RPMI7951 (cell line): ENCODE measurements around the gene FBLN1. TPM values are rescaled to one million over a fixed set of nuclear protein-coding genes. Genes with fewer than 3 reads are reported as not detected.
A peak's percentile ranks its signal among the peaks of the same experiment; 100 is the strongest.

Experiments used
- DNase-seq: peaks from one replicate; pipeline ENCODE4 v3.0.0-alpha.2; 2012; ENCODE audit warnings: low read depth
- total RNA-seq: library from RNA; depleted of rRNA; stranded (reverse); fragments of >200 nt; shearing (Covaris generic); gene quantifications from 2 replicates; pipeline ENCODE4 v1.2.3, GENCODE V29; 2014

FBLN1 gene
- total RNA-seq, 1 experiment from 2014 or later, result 1.7 TPM

DNA sequence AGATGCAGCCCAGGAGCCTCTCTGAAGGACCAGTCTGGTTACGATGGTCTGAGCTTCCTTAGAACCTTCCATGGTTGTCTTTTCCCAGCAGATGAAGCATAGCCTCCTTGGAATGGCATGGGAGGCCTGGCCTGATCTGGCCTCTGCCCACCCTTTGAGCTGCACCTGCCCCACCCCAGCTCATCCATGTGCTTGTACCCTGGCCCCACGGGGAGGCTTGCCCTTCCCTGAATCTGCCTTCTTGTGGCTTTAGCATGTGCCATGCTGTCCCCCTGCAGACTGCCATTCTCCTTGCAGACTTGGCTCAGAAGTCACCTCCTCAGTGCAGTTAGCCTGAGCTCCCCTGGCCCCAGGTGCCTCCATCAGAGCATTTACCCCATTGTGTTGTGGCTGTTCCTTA lies 62.5 kb downstream of the FBLN1 start:
- no peak for DNase-seq

GRCh38 chr22:45565973-45566372 lies 63.3 kb downstream of the FBLN1 start:
- no peak for DNase-seq

- no peak for DNase-seq
These were observed 65.5 kb downstream of the FBLN1 start for GRCh38 chr22:45568213-45568612.

GRCh38 chr22:45571089-45571488 lies 68.4 kb downstream of the FBLN1 start:
- no peak for DNase-seq

DNA sequence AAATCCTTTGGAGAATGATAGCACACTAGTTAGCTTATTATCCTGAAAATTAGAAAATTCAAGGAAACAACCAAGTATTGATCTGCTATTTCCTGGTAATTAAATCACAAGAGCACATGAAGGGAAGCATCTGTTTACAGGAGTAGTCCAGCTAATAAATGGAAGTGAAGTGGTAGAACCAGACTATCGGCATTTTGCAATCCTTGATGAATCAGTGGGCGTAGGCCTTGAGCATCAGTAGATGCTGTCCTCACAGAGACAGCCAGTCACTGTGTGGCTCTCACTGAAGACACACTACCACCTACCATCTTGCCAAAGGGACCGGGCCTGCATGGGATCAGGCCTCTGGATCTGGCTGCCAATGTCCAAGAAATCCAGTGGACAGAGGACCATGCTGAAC lies 69.8 kb downstream of the FBLN1 start:
- no peak for DNase-seq

DNA sequence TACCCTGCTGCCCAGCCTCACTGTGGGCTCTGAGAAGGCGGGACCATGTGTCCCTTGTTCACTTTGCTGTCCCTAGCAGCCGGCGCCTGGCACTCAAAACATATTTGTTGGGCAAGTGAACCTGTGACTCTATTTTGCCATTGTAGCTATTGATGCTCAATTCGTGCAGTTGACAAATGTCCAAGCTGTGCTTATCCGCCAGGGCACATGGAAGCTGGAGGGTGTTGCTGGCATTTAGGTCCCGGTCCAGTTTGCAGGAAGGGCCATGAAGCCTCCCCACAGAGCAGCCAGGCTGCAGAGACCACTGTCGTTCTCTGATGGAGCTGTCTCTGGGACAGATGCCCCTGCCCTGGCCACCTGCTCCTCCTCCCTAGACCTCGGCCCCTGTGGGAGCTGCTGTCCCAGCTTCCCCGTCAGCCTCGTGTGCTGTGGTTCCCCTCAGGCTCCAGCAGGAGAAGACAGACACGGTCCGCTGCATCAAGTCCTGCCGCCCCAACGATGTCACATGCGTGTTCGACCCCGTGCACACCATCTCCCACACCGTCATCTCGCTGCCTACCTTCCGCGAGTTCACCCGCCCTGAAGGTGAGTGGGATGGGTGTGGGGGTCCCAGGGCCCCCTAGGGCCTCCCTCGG lies 71.5 kb downstream of the FBLN1 start:
- no peak for DNase-seq

DNA sequence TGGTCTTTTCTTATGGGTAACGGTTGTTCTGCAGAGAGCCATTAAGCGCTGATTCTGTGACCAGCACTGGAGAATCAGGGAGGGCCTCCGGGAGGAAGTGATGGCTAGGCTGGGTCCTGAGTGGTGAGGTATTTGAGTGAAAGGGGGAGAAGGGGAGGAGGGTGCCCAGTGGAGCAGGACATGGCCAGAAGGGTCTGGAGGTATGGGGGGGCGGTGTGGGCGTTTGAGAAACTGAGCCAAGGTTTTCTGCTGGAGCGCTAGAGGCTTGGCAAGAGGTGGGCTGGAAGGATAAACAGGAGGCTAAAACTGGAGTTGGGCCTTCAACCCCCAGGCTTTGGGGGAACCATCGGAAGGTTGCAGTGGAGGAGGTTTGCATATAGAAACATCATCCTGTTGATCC lies 72.5 kb downstream of the FBLN1 start:
- no peak for DNase-seq

GRCh38 chr22:45575607-45576272 lies 73.1 kb downstream of the FBLN1 start:
- no peak for DNase-seq

DNA sequence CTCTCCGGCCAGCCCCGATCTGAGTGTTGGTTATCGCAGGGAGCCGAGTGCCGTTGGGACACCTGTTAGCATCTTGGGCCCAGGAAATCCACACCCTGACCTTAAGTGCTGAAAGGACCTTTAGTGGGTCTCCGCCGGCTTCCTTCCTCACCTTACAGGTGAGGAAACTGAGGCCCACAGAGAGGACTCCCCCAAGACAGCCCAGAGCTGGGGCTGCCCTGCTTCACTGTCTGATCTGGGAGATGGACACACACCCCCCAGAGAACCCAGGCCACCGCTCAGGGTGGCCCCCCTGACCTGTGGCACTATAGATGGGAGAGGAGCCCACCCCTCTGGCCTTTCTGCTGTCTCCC lies 73.6 kb downstream of the FBLN1 start:
- no peak for DNase-seq

- no peak for DNase-seq
These were observed 74.2 kb downstream of the FBLN1 start for GRCh38 chr22:45576730-45577464.

GRCh38 chr22:45577746-45578523 lies 75.3 kb downstream of the FBLN1 start:
- peak; percentile 73 for DNase-seq

DNA sequence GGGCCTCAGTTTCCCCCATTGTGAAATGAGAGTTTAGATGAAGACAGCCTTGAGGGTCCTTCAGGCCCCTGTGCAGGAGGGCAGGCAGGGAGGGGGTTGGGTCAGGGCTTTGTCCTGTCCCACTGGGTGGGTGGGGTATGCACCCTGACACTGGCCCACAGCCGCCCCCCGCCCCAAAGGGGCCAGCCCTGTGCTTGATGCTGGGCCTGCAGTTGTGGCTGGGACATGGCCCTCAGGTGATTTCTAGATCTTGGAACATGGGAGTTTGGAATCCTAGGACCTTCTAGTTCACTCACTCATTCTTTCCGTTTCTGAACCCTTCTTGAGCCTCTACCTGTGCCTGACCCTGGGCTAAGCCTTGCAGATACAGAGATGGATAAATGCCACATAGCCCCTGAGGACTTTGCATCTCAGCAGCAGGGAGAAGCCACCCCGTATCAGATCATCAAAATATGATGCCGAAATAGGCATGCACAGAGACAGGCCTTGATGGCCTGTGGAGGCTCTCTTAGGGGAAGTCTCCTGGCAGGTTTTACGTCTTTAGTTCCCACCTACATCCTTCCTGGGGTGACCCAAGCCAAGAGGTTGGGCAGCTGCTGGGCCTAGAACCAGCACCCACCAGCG lies 76.0 kb downstream of the FBLN1 start:
- no peak for DNase-seq

GRCh38 chr22:45579306-45579705 lies 76.6 kb downstream of the FBLN1 start:
- no peak for DNase-seq

- no peak for DNase-seq
These were observed 77.4 kb downstream of the FBLN1 start for GRCh38 chr22:45579806-45580725.

DNA sequence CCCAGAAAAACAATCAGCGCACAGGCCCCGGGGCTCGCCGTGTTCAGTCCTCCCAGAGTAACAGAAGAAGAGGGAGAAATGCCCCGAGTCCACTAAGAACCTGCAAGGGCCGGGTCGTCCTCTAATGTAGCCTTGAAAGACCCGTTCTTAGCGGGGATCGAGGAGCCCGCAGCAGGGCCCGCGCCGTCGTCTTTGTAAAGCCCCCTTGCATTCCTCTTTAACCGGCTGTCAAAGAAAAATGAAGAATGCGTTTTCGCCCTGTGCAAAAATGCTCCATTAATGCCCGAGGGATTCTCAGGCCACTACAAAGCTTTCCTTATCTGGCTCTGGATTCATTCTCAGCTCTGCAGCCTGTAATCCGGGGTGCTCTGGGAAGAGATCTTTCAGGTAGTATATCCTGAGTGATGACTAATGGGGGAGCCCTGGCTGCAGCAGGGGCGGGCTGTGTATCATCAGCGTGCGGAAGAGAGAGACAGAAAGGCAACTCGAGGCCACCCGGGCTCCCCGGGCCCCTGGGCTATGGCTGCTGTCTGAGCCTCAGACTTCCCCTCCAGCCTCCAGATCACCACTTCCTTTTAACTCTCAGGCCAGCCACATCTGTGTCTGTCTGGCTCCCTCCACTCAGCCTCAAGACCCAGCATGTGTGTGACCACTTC lies 78.2 kb downstream of the FBLN1 start:
- DNase-seq, result peak; percentile 62

DNA sequence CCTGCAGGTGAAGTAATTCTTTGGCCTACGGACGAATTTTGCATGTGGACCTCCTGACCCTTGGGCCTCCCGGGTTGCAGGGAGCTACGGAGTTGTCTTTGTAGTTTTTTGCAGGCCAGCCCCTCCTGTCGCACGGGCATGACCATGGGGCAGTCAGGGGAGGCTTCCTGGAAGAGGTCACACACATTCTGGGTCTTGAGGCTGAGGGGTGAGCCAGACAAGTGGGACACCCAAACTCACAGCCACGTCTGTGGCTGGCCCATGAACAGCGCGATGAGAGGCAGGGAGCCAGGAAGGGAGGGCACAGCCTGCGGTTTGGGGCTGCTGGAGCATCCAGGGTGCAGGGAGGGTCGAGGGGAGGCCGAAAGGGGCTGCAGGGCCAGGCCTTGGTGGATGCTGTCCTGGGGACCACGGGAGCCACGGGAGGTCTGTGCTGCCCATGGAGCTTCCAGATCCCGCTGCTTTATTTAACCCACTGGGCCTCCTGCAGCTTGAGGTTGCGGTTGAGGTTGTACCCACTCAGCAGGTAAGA lies 78.9 kb downstream of the FBLN1 start:
- DNase-seq, result no peak

DNA sequence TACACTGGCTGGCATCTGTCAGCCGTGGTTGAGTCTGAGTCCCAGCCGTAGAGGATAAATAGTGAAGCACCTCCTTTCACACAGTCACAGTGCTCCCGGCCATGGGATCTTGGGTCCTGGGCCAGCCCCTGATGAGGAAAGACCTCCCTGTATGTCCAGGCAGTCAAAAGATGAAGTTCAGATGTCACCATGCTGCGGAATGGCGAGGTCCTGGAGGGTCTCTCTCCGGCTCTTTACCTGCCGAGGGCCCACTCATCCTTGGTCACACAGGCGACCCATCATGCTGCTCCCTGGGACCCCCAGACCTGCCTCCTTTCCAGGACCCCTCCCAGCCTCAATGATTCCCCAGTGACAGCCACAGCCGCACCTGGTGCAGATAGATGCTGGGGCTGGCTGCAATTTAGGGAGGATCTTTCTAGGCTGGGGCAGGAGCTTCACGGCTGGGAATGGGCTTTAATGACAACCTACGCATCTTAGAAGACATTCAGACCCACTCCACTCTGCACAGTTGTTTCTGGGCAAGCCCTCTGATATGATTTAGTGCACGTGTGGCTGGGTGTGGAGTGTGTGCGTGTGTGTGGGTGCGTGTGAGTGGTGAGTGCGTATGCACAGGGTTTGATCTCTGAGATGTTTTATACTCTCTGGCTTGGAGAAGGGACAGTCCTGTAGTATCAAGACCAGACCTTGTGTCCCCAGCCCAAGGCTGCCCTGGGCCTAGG lies 79.7 kb downstream of the FBLN1 start:
- no peak for DNase-seq

GRCh38 chr22:45582955-45583320 lies 80.3 kb downstream of the FBLN1 start:
- no peak for DNase-seq

DNA sequence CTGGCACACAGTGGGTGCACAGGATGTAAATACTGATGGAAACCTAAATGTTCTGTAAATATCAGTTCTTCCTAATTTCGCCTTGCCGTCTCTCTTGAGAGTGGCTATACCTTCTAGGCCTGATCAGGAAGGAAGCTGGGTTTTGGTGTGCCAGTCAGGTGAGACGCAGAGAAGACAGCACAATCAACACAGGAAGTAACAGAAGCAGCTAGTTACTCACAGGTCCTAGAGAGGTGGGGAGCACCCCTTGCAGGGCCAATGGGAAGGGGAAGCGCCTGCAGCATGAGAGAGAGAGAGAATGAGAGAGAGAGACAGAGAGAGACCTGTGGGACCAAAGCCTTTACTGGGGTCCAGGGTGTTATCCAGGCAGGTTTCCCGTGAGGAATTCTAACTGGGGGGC lies 80.8 kb downstream of the FBLN1 start:
- DNase-seq, result no peak
